ENCODE measurements around the gene LIMCH1.

DNA sequence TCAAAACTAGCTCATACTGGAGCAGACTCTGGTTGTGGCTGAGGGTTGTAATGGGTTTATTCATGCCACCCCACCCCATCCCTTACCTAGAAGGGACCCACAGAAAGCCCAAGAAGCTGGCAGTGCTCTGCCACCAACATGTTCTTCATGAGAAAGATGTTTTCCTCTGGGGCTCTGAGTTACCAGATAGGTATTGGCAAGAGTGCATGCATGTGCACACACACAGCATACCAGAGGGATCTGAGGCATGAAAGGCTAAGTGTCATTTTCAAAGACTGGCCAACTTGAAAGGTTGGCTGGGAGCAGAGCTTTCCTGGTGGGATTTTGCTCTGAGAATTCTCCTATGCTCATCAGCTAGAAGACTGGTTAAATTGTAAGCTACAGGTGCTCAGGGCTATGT, 145.4 kb downstream of the LIMCH1 start:
- TF ChIP-seq, protein P1, sequence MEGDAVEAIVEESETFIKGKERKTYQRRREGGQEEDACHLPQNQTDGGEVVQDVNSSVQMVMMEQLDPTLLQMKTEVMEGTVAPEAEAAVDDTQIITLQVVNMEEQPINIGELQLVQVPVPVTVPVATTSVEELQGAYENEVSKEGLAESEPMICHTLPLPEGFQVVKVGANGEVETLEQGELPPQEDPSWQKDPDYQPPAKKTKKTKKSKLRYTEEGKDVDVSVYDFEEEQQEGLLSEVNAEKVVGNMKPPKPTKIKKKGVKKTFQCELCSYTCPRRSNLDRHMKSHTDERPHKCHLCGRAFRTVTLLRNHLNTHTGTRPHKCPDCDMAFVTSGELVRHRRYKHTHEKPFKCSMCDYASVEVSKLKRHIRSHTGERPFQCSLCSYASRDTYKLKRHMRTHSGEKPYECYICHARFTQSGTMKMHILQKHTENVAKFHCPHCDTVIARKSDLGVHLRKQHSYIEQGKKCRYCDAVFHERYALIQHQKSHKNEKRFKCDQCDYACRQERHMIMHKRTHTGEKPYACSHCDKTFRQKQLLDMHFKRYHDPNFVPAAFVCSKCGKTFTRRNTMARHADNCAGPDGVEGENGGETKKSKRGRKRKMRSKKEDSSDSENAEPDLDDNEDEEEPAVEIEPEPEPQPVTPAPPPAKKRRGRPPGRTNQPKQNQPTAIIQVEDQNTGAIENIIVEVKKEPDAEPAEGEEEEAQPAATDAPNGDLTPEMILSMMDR (IDR thresholded peaks at IDR 0.05; ENCODE audit: low read depth, low read length) = no peak
- no peak for TF ChIP-seq EZH2phosphoT487 (IDR thresholded peaks at IDR 0.05; ENCODE audit: low read depth)
